Measurements from ENCODE around the gene PCNX3.
"Not testable (repeated sequence)": the region's sequence is repeated elsewhere in the genome, so short reads cannot be mapped to it uniquely, and the experiment has no call there.

GRCh38 chr11:65683480-65683879, 67.9 kb downstream of the PCNX3 start:
- not testable (repeated sequence) for TF ChIP-seq CTCF (IDR thresholded peaks at IDR 0.05); POLR2AphosphoS5 (IDR thresholded peaks at IDR 0.05; ENCODE audit: low read depth, low read length); SIN3A (IDR thresholded peaks at IDR 0.05; ENCODE audit: borderline replicate concordance, insufficient read depth, low read depth, low read length); TCF7L2 (IDR thresholded peaks at IDR 0.05; ENCODE audit: low read depth, low read length); REST (IDR thresholded peaks at IDR 0.05; ENCODE audit: insufficient read depth in 1 of 2, low read depth in 2 of 2, low read length in 1 of 2)

All from Panc1 (cell line).